ENCODE results near the gene UBAP2.

Gene UBAP2

GRCh38 chr9:33931326-33931725, 117.4 kb downstream of the UBAP2 start:
- H3K36me3 ChIP-seq (ENCODE audit: insufficient read depth, low read length), result peaks cover 70% of the 10 kb centered on the region
- H3K9me3 ChIP-seq (ENCODE audit: low read length), result no peaks in the 10 kb centered on the region
- H3K27ac ChIP-seq (ENCODE audit: low read depth, low read length), result no peak overlapping the region
- H3K4me3 ChIP-seq (ENCODE audit: low read depth in 1 of 2, low read length in 2 of 2), result no peak overlapping the region
- H3K27me3 ChIP-seq (ENCODE audit: control insufficient read depth in 1 of 2, insufficient read depth in 2 of 2, low read length in 2 of 2), result no peaks in the 10 kb centered on the region
- H3K9ac ChIP-seq (ENCODE audit: low read length), result no peak overlapping the region
- no peaks in the 10 kb centered on the region for H3K4me1 ChIP-seq (ENCODE audit: insufficient read depth, low read length)

DNA sequence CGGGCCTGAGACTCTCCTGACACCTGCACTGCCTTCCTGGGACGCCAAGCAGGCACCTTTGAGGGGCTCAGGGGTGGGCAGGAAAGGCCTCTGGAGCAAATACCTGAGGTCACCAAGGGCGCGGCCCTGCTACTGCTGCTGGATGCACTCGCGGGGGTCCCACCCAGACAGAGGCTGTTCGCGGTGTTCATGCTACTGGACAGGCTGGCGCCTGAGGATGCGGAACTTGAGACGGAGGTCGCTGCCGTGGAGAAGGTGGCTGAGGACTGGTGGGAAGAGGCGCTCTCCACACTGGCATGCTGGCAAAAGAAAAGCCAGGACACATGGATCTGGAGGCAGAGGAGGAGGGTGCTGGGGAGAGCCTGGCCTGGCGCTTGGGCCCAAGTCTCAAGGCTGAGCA, 121.0 kb downstream of the UBAP2 start:
- Histone ChIP-seq H3K27ac (ENCODE audit: low read depth, low read length) (no peak overlapping the region), H3K4me3 (ENCODE audit: low read depth in 1 of 2, low read length in 2 of 2) (no peak overlapping the region), H3K4me1 (ENCODE audit: insufficient read depth, low read length) (peaks cover 6% of the 10 kb centered on the region), H3K9me3 (ENCODE audit: low read length) (no peaks in the 10 kb centered on the region), H3K27me3 (ENCODE audit: control insufficient read depth in 1 of 2, insufficient read depth in 2 of 2, low read length in 2 of 2) (no peaks in the 10 kb centered on the region), H3K36me3 (ENCODE audit: insufficient read depth, low read length) (peaks cover 69% of the 10 kb centered on the region), H3K9ac (ENCODE audit: low read length) (no peak overlapping the region)

- no peak overlapping the region for H3K4me3 ChIP-seq (ENCODE audit: low read depth in 1 of 2, low read length in 2 of 2)
- no peak overlapping the region for H3K9ac ChIP-seq (ENCODE audit: low read length)
- no peaks in the 10 kb centered on the region for H3K27me3 ChIP-seq (ENCODE audit: control insufficient read depth in 1 of 2, insufficient read depth in 2 of 2, low read length in 2 of 2)
- no peak overlapping the region for H3K27ac ChIP-seq (ENCODE audit: low read depth, low read length)
- H3K36me3 ChIP-seq (ENCODE audit: insufficient read depth, low read length), result peaks cover 69% of the 10 kb centered on the region
- H3K4me1 ChIP-seq (ENCODE audit: insufficient read depth, low read length), result peaks cover 6% of the 10 kb centered on the region
- no peaks in the 10 kb centered on the region for H3K9me3 ChIP-seq (ENCODE audit: low read length)
These were observed 121.8 kb downstream of the UBAP2 start for GRCh38 chr9:33926746-33927485.

DNA sequence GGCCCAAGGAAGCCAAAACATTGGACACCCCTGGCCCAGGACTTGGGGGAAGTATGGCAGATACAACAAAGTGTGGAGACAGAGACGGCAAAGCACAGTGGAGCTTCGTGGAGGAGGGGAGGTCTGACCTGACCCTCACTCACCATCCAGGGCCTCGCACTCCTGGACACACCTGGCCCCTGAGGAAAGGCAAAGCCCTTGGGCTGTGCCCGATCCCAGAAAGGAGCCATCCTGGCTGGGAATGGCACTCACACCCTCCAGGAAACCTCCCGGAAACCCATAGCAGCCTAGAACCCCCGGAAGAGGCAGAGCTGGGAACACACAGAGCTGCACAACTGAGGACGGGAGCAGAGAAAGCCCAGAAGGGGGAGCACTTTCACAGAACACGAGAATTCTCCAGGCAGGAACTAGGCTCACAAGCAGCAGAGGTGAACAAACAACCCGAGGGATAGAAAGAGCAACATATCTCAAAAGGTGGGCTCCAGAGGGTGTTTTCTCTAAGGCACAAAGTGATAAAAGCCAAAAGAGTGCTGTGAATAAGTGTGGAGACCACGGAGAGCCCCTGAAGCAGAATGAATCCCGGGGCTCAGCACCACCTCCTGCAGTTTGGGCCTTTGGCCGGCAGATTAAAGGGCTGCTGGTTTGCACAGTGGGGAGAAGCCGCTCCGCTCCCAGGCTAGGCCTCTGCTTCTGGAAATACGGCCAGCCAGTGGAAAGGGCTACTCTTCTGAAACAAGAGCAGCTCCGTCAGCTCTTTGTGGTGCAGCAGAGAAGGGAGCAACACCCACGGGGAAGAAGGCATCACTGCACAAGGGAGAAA, 123.5 kb downstream of the UBAP2 start:
- no peak overlapping the region for H3K27ac ChIP-seq (ENCODE audit: low read depth, low read length)
- H3K36me3 ChIP-seq (ENCODE audit: insufficient read depth, low read length), result peaks cover 71% of the 10 kb centered on the region
- peaks cover 6% of the 10 kb centered on the region for H3K4me1 ChIP-seq (ENCODE audit: insufficient read depth, low read length)
- no peak overlapping the region for H3K9ac ChIP-seq (ENCODE audit: low read length)
- no peaks in the 10 kb centered on the region for H3K9me3 ChIP-seq (ENCODE audit: low read length)
- H3K27me3 ChIP-seq (ENCODE audit: control insufficient read depth in 1 of 2, insufficient read depth in 2 of 2, low read length in 2 of 2), result no peaks in the 10 kb centered on the region
- H3K4me3 ChIP-seq (ENCODE audit: low read depth in 1 of 2, low read length in 2 of 2), result no peak overlapping the region

DNA sequence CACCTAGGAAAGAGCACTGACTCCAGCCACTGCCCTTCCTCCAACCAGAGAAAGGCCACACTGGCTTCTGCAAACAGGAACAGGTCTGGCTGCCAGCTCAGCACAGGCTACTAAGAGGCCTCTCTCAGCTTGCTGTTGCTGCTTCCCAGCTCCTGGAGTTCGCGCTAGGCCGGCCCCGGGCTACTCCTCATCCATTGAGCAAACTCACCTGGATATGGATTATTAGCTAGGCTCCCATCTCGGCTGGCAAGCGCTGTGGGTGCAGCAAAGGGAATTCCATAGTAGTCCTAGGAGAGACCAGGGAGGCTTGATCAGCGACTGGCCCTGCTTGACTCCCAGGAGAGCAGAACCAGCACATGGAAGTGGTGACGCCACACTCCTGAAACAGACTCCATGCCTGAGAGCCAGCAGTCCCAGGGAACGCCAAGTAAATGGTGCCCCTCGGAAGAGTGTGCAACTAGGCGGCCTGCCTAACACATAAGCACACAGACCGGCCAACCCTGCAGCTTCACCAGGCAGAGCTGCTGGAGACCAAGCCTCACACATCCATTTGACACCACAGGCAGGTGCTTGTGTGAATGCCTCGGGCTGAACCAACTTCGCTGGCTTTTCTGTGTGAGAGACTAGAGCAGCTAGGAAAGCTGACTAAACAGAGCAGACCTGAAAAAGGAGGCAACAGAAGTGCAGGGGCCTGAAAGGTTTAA, 124.5 kb downstream of the UBAP2 start:
- Histone ChIP-seq H3K4me3 (ENCODE audit: low read depth in 1 of 2, low read length in 2 of 2) (no peak overlapping the region), H3K4me1 (ENCODE audit: insufficient read depth, low read length) (peaks cover 6% of the 10 kb centered on the region), H3K27me3 (ENCODE audit: control insufficient read depth in 1 of 2, insufficient read depth in 2 of 2, low read length in 2 of 2) (no peaks in the 10 kb centered on the region), H3K36me3 (ENCODE audit: insufficient read depth, low read length) (peaks cover 70% of the 10 kb centered on the region), H3K9me3 (ENCODE audit: low read length) (no peaks in the 10 kb centered on the region), H3K9ac (ENCODE audit: low read length) (no peak overlapping the region), H3K27ac (ENCODE audit: low read depth, low read length) (no peak overlapping the region)

GRCh38 chr9:33923079-33923478, 125.6 kb downstream of the UBAP2 start:
- Histone ChIP-seq H3K9ac (ENCODE audit: low read length) (no peak overlapping the region), H3K9me3 (ENCODE audit: low read length) (no peaks in the 10 kb centered on the region), H3K27ac (ENCODE audit: low read depth, low read length) (no peak overlapping the region), H3K4me3 (ENCODE audit: low read depth in 1 of 2, low read length in 2 of 2) (no peak overlapping the region), H3K27me3 (ENCODE audit: control insufficient read depth in 1 of 2, insufficient read depth in 2 of 2, low read length in 2 of 2) (no peaks in the 10 kb centered on the region), H3K36me3 (ENCODE audit: insufficient read depth, low read length) (peaks cover 69% of the 10 kb centered on the region), H3K4me1 (ENCODE audit: insufficient read depth, low read length) (peaks cover 6% of the 10 kb centered on the region)

GRCh38 chr9:33921967-33922895, 126.5 kb downstream of the UBAP2 start:
- H3K27ac ChIP-seq (ENCODE audit: low read depth, low read length), result no peak overlapping the region
- H3K4me1 ChIP-seq (ENCODE audit: insufficient read depth, low read length), result peaks cover 6% of the 10 kb centered on the region
- no peak overlapping the region for H3K9ac ChIP-seq (ENCODE audit: low read length)
- no peaks in the 10 kb centered on the region for H3K9me3 ChIP-seq (ENCODE audit: low read length)
- H3K27me3 ChIP-seq (ENCODE audit: control insufficient read depth in 1 of 2, insufficient read depth in 2 of 2, low read length in 2 of 2), result no peaks in the 10 kb centered on the region
- peaks cover 69% of the 10 kb centered on the region for H3K36me3 ChIP-seq (ENCODE audit: insufficient read depth, low read length)
- no peak overlapping the region for H3K4me3 ChIP-seq (ENCODE audit: low read depth in 1 of 2, low read length in 2 of 2)

- no peak overlapping the region for H3K9ac ChIP-seq (ENCODE audit: low read length)
- no peaks in the 10 kb centered on the region for H3K27me3 ChIP-seq (ENCODE audit: control insufficient read depth in 1 of 2, insufficient read depth in 2 of 2, low read length in 2 of 2)
- no peaks in the 10 kb centered on the region for H3K4me1 ChIP-seq (ENCODE audit: insufficient read depth, low read length)
- H3K36me3 ChIP-seq (ENCODE audit: insufficient read depth, low read length), result peaks cover 64% of the 10 kb centered on the region
- no peak overlapping the region for H3K4me3 ChIP-seq (ENCODE audit: low read depth in 1 of 2, low read length in 2 of 2)
- no peaks in the 10 kb centered on the region for H3K9me3 ChIP-seq (ENCODE audit: low read length)
- no peak overlapping the region for H3K27ac ChIP-seq (ENCODE audit: low read depth, low read length)
These were observed 129.3 kb downstream of the UBAP2 start for GRCh38 chr9:33919276-33919897.

GRCh38 chr9:33917036-33917435, 131.7 kb downstream of the UBAP2 start:
- H3K27me3 ChIP-seq (ENCODE audit: control insufficient read depth in 1 of 2, insufficient read depth in 2 of 2, low read length in 2 of 2), result no peaks in the 10 kb centered on the region
- H3K27ac ChIP-seq (ENCODE audit: low read depth, low read length), result no peak overlapping the region
- H3K36me3 ChIP-seq (ENCODE audit: insufficient read depth, low read length), result peaks cover 40% of the 10 kb centered on the region

GRCh38 chr9:33914887-33915628, 133.6 kb downstream of the UBAP2 start:
- Histone ChIP-seq H3K4me3 (ENCODE audit: low read depth in 1 of 2, low read length in 2 of 2) (no peak overlapping the region), H3K9ac (ENCODE audit: low read length) (no peak overlapping the region)

More at GRCh38 chr9:33917036-33917435, 131.7 kb downstream of the UBAP2 start:
- Histone ChIP-seq H3K4me1 (ENCODE audit: insufficient read depth, low read length) (no peaks in the 10 kb centered on the region), H3K9ac (ENCODE audit: low read length) (no peak overlapping the region), H3K4me3 (ENCODE audit: low read depth in 1 of 2, low read length in 2 of 2) (no peak overlapping the region), H3K9me3 (ENCODE audit: low read length) (no peaks in the 10 kb centered on the region)

More at GRCh38 chr9:33914887-33915628, 133.6 kb downstream of the UBAP2 start:
- Histone ChIP-seq H3K27ac (ENCODE audit: low read depth, low read length) (no peak overlapping the region), H3K9me3 (ENCODE audit: low read length) (no peaks in the 10 kb centered on the region), H3K27me3 (ENCODE audit: control insufficient read depth in 1 of 2, insufficient read depth in 2 of 2, low read length in 2 of 2) (no peaks in the 10 kb centered on the region), H3K4me1 (ENCODE audit: insufficient read depth, low read length) (no peaks in the 10 kb centered on the region), H3K36me3 (ENCODE audit: insufficient read depth, low read length) (peaks cover 30% of the 10 kb centered on the region)

Measured in muscle layer of colon (tissue), 2 donors.